BJ (cell line): ENCODE data around the gene CHRNA3. TPM values are rescaled to one million over a fixed set of nuclear protein-coding genes. Genes with fewer than 3 reads are reported as not detected.

Experiments
- CTCF ChIA-PET: fragments of 350-600 bp; formaldehyde crosslinking; extraction: SDS; loops from one replicate; lab custom pipeline; 2021; ENCODE audit warnings: antibody characterized with exemption, inconsistent platforms; lab: Yijun Ruan, JAX
- POLR2A ChIA-PET: fragments of 300-600 bp; sonication (Branson Sonifier 250); formaldehyde crosslinking; extraction: SDS; loops from one replicate; lab custom pipeline; 2021; ENCODE audit warnings: antibody characterized with exemption; lab: Charles Lee
- DNase-seq: peaks from one replicate; pipeline ENCODE4 v3.0.0-alpha.2; 2011; ENCODE audit warnings: low read depth
- H3K27me3 ChIP-seq: 2 replicates; pipeline ENCODE4 v1.6.0; 2011; ENCODE audit warnings: low read length; ENCODE audit not compliant: control insufficient read depth, insufficient read depth
- H3K36me3 ChIP-seq: 2 replicates; pipeline ENCODE4 v1.5.1; 2011; ENCODE audit warnings: low read length; ENCODE audit not compliant: control insufficient read depth, insufficient read depth
- H3K4me3 ChIP-seq: 2 replicates; pipeline ENCODE4 v1.5.1; 2011; ENCODE audit warnings: low read depth, mild to moderate bottlenecking, control low read depth, low read length
- CTCF ChIP-seq: IDR thresholded peaks from 2 replicates; pipeline ENCODE4 v1.5.1; 2011; ENCODE audit warnings: low read depth, mild to moderate bottlenecking, control low read depth, inconsistent platforms, low read length, moderate library complexity; ENCODE audit not compliant: insufficient read depth
- polyA plus RNA-seq: library from polyadenylated mRNA; depleted of rRNA; stranded (reverse); fragments of >200 nt; gene quantifications from 2 replicates; pipeline ENCODE4 v1.2.3, GENCODE V29; 2011

CHRNA3 gene
- polyA plus RNA-seq, 1 experiment = not detected

- no peak for TF ChIP-seq CTCF
- Histone ChIP-seq H3K36me3 (no peaks in the 10 kb centered on the region), H3K4me3 (no peak overlapping the region), H3K27me3 (peaks cover 14% of the 10 kb centered on the region)
- ChIA-PET POLR2A (no interaction called here), CTCF (interaction anchor here (0.7 to 2.8 kb wide), 11 partner anchors 8 to 292 kb away, joined by 3 to 13 read pairs (median 4); no protein-coding TSS in a partner anchor)
- no peak for DNase-seq
Observed at GRCh38 chr15:78637776-78638435, 17.1 kb upstream of the CHRNA3 start.

GRCh38 chr15:78636378-78636859 lies 15.6 kb upstream of the CHRNA3 start:
- Histone ChIP-seq H3K4me3 (no peak overlapping the region), H3K27me3 (peaks cover 10% of the 10 kb centered on the region), H3K36me3 (no peaks in the 10 kb centered on the region)
- no peak for DNase-seq
- POLR2A ChIA-PET = no interaction called here
- CTCF ChIA-PET = interaction anchor here (0.6 to 3.7 kb wide), 2 partner anchors 61 to 73 kb away, joined by 3 to 21 read pairs; no protein-coding TSS in a partner anchor
- no peak for TF ChIP-seq CTCF

GRCh38 chr15:78635346-78635745 lies 14.6 kb upstream of the CHRNA3 start:
- ChIA-PET POLR2A (no interaction called here), CTCF (interaction anchor here (0.7 to 3.7 kb wide), 4 partner anchors 11 to 116 kb away, joined by 3 to 21 read pairs (median 3); no protein-coding TSS in a partner anchor)
- TF ChIP-seq CTCF = no peak
- Histone ChIP-seq H3K27me3 (peaks cover 6% of the 10 kb centered on the region), H3K4me3 (no peak overlapping the region), H3K36me3 (no peaks in the 10 kb centered on the region)
- DNase-seq = no peak

GRCh38 chr15:78634210-78635145 lies 13.7 kb upstream of the CHRNA3 start:
- no peak for DNase-seq
- CTCF ChIA-PET = interaction anchor here (0.8 to 3.7 kb wide), 5 partner anchors 11 to 627 kb away, joined by 3 to 21 read pairs (median 3); no protein-coding TSS in a partner anchor
- TF ChIP-seq CTCF = no peak
- POLR2A ChIA-PET = no interaction called here
- Histone ChIP-seq H3K27me3 (peaks cover 3% of the 10 kb centered on the region; the same call in 1 of the 2 replicates), H3K36me3 (no peaks in the 10 kb centered on the region), H3K4me3 (no peak overlapping the region)

GRCh38 chr15:78633348-78633747 lies 12.6 kb upstream of the CHRNA3 start:
- TF ChIP-seq CTCF = no peak
- no peaks in the 10 kb centered on the region for H3K36me3 ChIP-seq
- CTCF ChIA-PET = interaction anchor here (3.7 kb wide), 1 partner anchor 76 kb away, joined by 21 read pairs; no protein-coding TSS in a partner anchor
- POLR2A ChIA-PET = no interaction called here
- H3K27me3 ChIP-seq = peaks cover 6% of the 10 kb centered on the region
- DNase-seq = no peak
- H3K4me3 ChIP-seq = no peak overlapping the region
